SK-N-SH (cell line): ENCODE measurements around the gene ZNF609. TPM values are rescaled to one million over a fixed set of nuclear protein-coding genes. Genes with fewer than 3 reads are reported as not detected.

Source experiments
- CTCF ChIA-PET: fragments of 300-600, 350-600 bp; formaldehyde crosslinking; extraction: SDS; loops from one replicate; lab custom pipeline; 2021; lab: Yijun Ruan, JAX
- POLR2A ChIA-PET: fragments of 350-600 bp; sonication (Branson Sonifier 250); formaldehyde crosslinking; extraction: SDS; loops from one replicate; lab custom pipeline; 2020; ENCODE audit warnings: antibody characterized with exemption, inconsistent platforms; lab: Yijun Ruan, JAX
- DNase-seq: peaks from one replicate; pipeline ENCODE4 v3.0.0; 2012
- H2AFZ ChIP-seq: fragments of 200-600 bp; sonication (generic); 2 replicates; pipeline ENCODE4 v1.8.1; 2016; ENCODE audit warnings: antibody characterized with exemption, mild to moderate bottlenecking, low read depth
- H3F3A ChIP-seq: fragments of 200-600 bp; sonication (generic); replicated peaks from 2 replicates; pipeline ENCODE3; 2016; ENCODE audit warnings: antibody characterized with exemption, mild to moderate bottlenecking; ENCODE audit not compliant: insufficient read depth
- H3K27ac ChIP-seq, 2 experiments: fragments of 200-500 bp in 1 of 2; fragments of 200-600 bp in 1 of 2; sonication (Bioruptor generic) in 1 of 2; sonication (generic), shearing (Covaris generic) in 1 of 2; 2 replicates each; pipeline versions ENCODE4 v1.5.1 to v1.6.1; 2014 to 2016; ENCODE audit warnings: low read depth in 2 of 2, inconsistent platforms in 1 of 2, low read length in 1 of 2, mild to moderate bottlenecking in 1 of 2, mixed read lengths in 1 of 2
- H3K27me3 ChIP-seq: fragments of 200-600 bp; sonication (generic), shearing (Covaris generic); 2 replicates; pipeline ENCODE4 v1.6.1; 2016; ENCODE audit warnings: mixed run types; ENCODE audit not compliant: insufficient read depth
- H3K36me3 ChIP-seq, 2 experiments: fragments of 200-500 bp in 1 of 2; fragments of 200-600 bp in 1 of 2; sonication (Bioruptor generic) in 1 of 2; sonication (generic) in 1 of 2; replicated peaks in 1 of 2; 2 replicates each; pipeline versions ENCODE3 to v1.5.1; 2014 to 2016; ENCODE audit warnings: low read length in 1 of 2, mild to moderate bottlenecking in 1 of 2; ENCODE audit not compliant: insufficient read depth in 2 of 2, control insufficient read depth in 1 of 2
- H3K4me1 ChIP-seq, 2 experiments: fragments of 200-500 bp in 1 of 2; fragments of 200-600 bp in 1 of 2; sonication (Bioruptor generic) in 1 of 2; sonication (generic), shearing (Covaris generic) in 1 of 2; 2 replicates each; pipeline versions ENCODE4 v1.5.1 to v1.6.1; 2014 to 2016; ENCODE audit warnings: low read depth in 1 of 2, low read length in 1 of 2, mixed run types in 1 of 2; ENCODE audit not compliant: insufficient read depth in 2 of 2, control insufficient read depth in 1 of 2
- H3K4me2 ChIP-seq: fragments of 200-600 bp; sonication (generic), shearing (Covaris generic); 2 replicates; pipeline ENCODE4 v1.6.1; 2017; ENCODE audit warnings: mixed run types
- H3K4me3 ChIP-seq, 2 experiments: fragments of 200-500 bp in 1 of 2; fragments of 200-600 bp in 1 of 2; sonication (Bioruptor generic) in 1 of 2; sonication (generic), shearing (Covaris generic) in 1 of 2; 2 replicates each; pipeline versions ENCODE4 v1.5.1 to v1.8.1; 2014 to 2016; ENCODE audit warnings: low read depth in 2 of 2, inconsistent platforms in 1 of 2, low read length in 1 of 2, mild to moderate bottlenecking in 1 of 2, mixed read lengths in 1 of 2, moderate library complexity in 1 of 2
- H3K79me2 ChIP-seq: fragments of 200-600 bp; sonication (generic); 2 replicates; pipeline ENCODE4 v1.8.1; 2017; ENCODE audit warnings: mild to moderate bottlenecking; ENCODE audit not compliant: insufficient read depth
- H3K9ac ChIP-seq: fragments of 200-600 bp; sonication (generic); 2 replicates; pipeline ENCODE4 v1.6.1; 2017; ENCODE audit warnings: mixed run types
- H3K9me2 ChIP-seq: fragments of 200-600 bp; sonication (generic); 2 replicates; pipeline ENCODE4 v1.6.1; 2017; ENCODE audit warnings: mixed run types
- H3K9me3 ChIP-seq: fragments of 200-600 bp; sonication (generic); 2 replicates; pipeline ENCODE4 v1.6.1; 2017; ENCODE audit warnings: mixed run types, mild to moderate bottlenecking, moderate library complexity
- H4K20me1 ChIP-seq: fragments of 200-600 bp; sonication (generic); 2 replicates; pipeline ENCODE4 v1.6.1; 2017; ENCODE audit warnings: mild to moderate bottlenecking, mixed run types; ENCODE audit not compliant: insufficient read depth
- CTCF ChIP-seq: fragments of 200-600 bp; sonication (generic); IDR thresholded peaks from 2 replicates; pipeline ENCODE4 v1.6.1; 2017; ENCODE audit warnings: antibody characterized with exemption, mild to moderate bottlenecking, moderate library complexity
- ELF1 ChIP-seq: IDR thresholded peaks from 2 replicates; pipeline ENCODE4 v1.4.0; 2012
- EZH2phosphoT487 ChIP-seq: fragments of 200-600 bp; sonication (generic); IDR thresholded peaks from 2 replicates; pipeline ENCODE4 v1.6.1; 2017; ENCODE audit warnings: low read depth, mixed run types, mild to moderate bottlenecking, antibody characterized with exemption, moderate library complexity, borderline replicate concordance
- FOSL2 ChIP-seq: IDR thresholded peaks from 2 replicates; pipeline ENCODE4 v1.4.0; 2012; ENCODE audit warnings: low read depth, mild to moderate bottlenecking, moderate library complexity, borderline replicate concordance
- FOXM1 ChIP-seq: IDR thresholded peaks from 2 replicates; pipeline ENCODE4 v1.4.0; 2012; ENCODE audit warnings: low read depth, mild to moderate bottlenecking
- GABPA ChIP-seq: IDR thresholded peaks from 2 replicates; pipeline ENCODE4 v1.4.0; 2012; ENCODE audit warnings: low read depth, mild to moderate bottlenecking
- GATA2 ChIP-seq: sonication (generic); formaldehyde crosslinking; IDR thresholded peaks from 2 replicates; pipeline ENCODE4 v1.5.0; 2020; ENCODE audit warnings: mild to moderate bottlenecking, missing genetic modification reagents
- MAX ChIP-seq: IDR thresholded peaks from 2 replicates; pipeline ENCODE4 v1.4.0; 2012; ENCODE audit warnings: low read depth
- MXI1 ChIP-seq: IDR thresholded peaks from 2 replicates; pipeline ENCODE4 v1.6.1; 2012; ENCODE audit warnings: mild to moderate bottlenecking, low read depth, low read length, improper control_type of control experiment
- NFIC ChIP-seq: IDR thresholded peaks from 2 replicates; pipeline ENCODE4 v1.4.0; 2012; ENCODE audit warnings: borderline replicate concordance
- NRF1 ChIP-seq: IDR thresholded peaks from 2 replicates; pipeline ENCODE4 v1.6.1; 2012; ENCODE audit warnings: low read depth, mild to moderate bottlenecking, low read length
- PBX3 ChIP-seq: IDR thresholded peaks from 2 replicates; pipeline ENCODE4; 2012
- RCOR1 ChIP-seq: fragments of 150-350 bp; IDR thresholded peaks from 2 replicates; pipeline ENCODE4 v1.6.1; 2017; ENCODE audit warnings: antibody characterized with exemption, low read length
- RFX5 ChIP-seq: IDR thresholded peaks from 2 replicates; pipeline ENCODE4 v1.6.1; 2012; ENCODE audit warnings: mild to moderate bottlenecking, improper control_type of control experiment, low read length
- TCF12 ChIP-seq: IDR thresholded peaks from 2 replicates; pipeline ENCODE4 v1.4.0; 2012
- TEAD4 ChIP-seq: IDR thresholded peaks from 2 replicates; pipeline ENCODE4 v1.4.0; 2012; ENCODE audit warnings: mild to moderate bottlenecking, borderline replicate concordance; ENCODE audit not compliant: insufficient read depth
- ZBTB33 ChIP-seq: IDR thresholded peaks from 2 replicates; pipeline ENCODE4 v1.4.0; 2012; ENCODE audit warnings: low read depth, borderline replicate concordance
- WGBS: methylation state at CpG from one replicate; pipeline ENCODE4 v1.1.6; 2017; ENCODE audit warnings: low lambda C conversion rate; 5-methylcytosine and 5-hydroxymethylcytosine counted together
- polyA plus RNA-seq, 3 experiments: library from polyadenylated mRNA; depleted of rRNA; stranded (reverse); fragments of >200 nt; gene quantifications; 2 replicates each; pipeline ENCODE4 v1.2.3, GENCODE V29; 2012

ZNF609 gene
- polyA plus RNA-seq, 1 of the 3 experiments (the other 2 are of a cell fraction) = 12.6 TPM

GRCh38 chr15:64688770-64689169, 228.4 kb downstream of the ZNF609 start:
- DNase-seq = no peak
- Histone ChIP-seq H2AFZ (no peak overlapping the region), H3K36me3 (peaks cover 57 to 75% of the 10 kb centered on the region in 2 experiments), H3K9ac (no peak overlapping the region), H3K4me2 (no peak overlapping the region), H3K4me1 (peaks cover 0 to 37% of the 10 kb centered on the region in 2 experiments; a peak in 1 of 4 replicates), H3K27ac (peak overlapping the region in 1 of 2 experiments; percentile 25; a peak in 1 of 4 replicates), H3K9me3 (no peaks in the 10 kb centered on the region), H3K4me3 (no peak overlapping the region), H3K9me2 (no peaks in the 10 kb centered on the region), H3K79me2 (peaks cover 24% of the 10 kb centered on the region; the same call in 1 of the 2 replicates), H4K20me1 (peaks cover 19% of the 10 kb centered on the region), H3F3A (peaks cover 21% of the 10 kb centered on the region), H3K27me3 (no peaks in the 10 kb centered on the region)
- CTCF ChIA-PET = interaction anchor here (0.5 to 24.7 kb wide), 3 partner anchors 31 to 345 kb away, joined by 3 to 513 read pairs (median 4); no protein-coding TSS in a partner anchor
- TF ChIP-seq GATA2 (no peak), ELF1 (no peak), MAX (no peak), FOXM1 (no peak), EZH2phosphoT487 (no peak), ZBTB33 (no peak), MXI1 (no peak), GABPA (no peak), CTCF (no peak), RCOR1 (no peak), PBX3 (no peak), TEAD4 (no peak), NRF1 (no peak), TCF12 (no peak), FOSL2 (no peak), NFIC (no peak), RFX5 (no peak)
- POLR2A ChIA-PET = no interaction called here
- WGBS = 98% methylated on average over 3 of the region's 3 CpGs
